Measurements from ENCODE around the gene PRPF8.

PRPF8 gene

DNA sequence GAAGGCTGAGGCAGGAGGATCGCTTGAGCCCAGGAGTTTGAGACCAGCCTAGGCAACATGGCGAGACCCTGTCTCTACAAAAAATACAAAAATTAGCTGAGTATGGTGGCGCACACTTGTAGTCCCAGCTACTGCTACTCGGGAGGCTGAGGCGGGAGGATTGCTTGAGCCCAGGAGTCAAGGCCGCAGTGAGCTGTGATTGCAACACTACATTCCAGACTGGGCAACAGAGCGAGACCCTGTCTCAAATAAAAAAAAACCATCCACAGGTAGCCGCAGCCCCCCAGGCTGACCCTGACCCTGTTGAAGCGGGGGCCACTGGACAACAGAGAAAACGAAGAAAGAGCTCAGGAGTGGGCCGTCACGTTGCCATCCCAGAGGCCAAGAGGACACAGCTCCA is 60.0 kb downstream of the PRPF8 start:
- no peak for DNase-seq

DNA sequence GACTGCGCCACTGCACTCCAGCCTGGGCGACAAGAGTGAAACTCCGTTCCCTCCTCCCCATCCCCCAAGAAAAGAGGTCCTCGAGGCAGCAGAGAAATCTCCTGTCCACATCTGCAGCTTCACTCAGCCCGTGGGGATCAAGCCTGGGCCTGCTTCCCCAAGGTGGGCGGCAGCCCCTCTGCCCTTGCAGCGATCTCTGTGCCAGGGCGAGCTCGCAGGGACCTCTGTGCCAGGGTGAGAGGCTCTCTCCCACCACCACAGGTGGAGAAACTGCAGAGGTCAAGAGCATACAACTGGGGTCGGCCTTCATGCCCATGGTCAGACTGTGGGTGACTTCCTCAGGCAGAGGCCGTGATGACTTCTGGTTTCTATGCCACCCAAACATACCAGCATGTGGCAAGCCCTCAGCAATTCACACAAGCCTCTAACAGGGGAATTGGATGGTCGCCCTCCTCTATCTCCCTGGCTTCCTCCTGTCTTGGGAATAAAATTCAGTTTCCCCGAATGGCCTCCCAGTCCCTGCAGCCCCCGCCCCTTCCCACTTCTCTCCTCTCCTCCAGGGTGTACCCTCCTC is 61.5 kb downstream of the PRPF8 start:
- no peak for DNase-seq

DNA sequence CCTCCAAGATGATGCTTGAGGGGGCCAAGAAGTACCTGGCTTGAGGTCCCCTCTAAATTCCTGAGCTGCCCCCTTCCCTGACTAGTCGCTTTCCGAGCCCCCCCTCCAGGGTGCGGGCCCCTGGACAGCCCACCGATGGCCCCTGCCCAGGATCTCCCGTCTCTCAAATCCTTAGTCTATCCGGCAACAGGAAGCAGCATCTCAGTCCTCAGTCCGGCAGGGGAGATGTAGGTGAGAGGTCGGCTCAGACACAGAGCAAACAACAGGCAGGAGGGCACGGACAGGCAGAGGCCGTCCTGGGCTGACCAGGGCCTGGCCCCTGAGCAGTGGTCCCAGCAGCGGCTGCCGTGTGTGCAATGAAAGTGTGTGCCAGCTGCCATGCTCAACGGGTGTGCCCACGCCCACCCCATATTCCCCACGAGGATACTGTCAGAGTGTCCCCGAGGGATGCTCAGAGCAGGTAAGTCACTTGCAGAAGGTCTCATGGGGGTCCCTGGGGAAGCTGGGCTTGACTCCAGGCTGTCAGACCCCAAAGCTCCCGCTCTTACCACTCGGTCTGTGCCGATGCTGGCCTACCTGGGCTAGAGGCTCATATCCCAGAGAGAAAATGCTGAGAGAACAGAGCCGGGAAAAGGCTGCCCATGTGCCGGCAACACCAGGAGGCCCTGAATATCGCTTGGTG is 63.3 kb downstream of the PRPF8 start:
- no peak for DNase-seq

DNA sequence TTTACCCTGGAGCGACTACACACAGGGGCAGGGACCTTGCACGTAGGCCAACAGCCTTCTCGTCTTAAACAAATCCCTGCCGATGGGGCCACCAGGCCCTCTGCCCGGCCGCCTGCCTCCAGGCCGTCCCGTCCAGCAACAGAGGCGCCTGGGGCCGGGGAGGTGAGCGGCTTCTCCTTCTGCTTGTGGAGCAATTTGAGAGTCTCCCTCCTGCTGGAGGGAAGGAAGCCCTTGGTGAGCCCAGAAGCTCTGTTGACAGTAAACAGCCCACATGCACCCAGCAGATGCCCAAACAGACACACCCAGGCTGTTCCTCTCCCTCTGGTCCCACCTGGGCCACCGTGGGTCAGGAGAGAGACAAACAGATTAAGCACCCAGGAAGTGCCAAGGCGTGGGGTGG is 64.2 kb downstream of the PRPF8 start:
- DNase-seq: no peak

DNA sequence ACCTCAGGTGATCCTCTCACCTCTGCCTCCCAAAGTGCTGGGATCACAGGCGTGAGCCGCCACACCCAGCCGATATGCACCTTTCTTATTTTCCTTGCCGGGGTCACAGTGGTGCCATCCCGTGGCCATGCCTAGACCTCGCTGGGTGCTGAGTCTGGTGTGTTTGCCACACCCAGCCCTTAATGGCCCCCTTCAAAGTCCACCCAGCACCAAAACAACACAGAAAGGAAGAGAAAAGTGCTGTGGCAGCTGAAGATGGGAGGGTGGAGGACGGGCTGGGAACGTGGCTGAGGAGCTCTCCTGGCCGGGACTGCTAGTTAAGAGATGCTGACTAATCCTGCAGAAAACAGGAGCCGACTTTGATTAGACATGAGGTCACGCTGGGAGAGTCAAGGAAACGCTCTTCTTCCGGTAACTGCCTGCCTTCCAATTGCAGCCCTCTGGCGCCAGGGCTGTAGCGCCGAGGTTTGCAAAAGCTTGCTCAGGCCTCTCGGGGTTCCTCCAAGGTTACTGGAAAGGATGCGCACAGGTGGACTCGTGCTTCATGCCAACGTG is 67.0 kb downstream of the PRPF8 start:
- no peak for DNase-seq

DNA sequence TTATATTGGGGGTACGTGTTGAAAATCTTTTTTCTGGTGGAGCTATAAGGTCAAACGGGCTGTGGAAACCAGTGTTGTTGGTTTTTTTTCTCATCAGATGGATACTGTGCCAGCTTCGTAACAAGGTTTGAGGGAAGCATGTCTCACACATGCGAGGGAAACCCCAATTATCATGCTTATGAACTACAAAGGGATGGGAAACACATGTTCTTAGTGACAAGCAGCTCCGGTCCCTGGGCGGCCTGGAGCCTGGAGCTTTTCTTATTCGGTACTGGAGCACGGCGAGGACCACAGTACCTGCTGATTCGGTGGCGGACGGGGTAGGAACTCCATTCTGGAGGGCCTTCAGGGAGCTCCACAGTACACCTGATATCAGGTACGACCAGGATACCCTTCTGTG is 68.6 kb downstream of the PRPF8 start:
- no peak for DNase-seq

DNA sequence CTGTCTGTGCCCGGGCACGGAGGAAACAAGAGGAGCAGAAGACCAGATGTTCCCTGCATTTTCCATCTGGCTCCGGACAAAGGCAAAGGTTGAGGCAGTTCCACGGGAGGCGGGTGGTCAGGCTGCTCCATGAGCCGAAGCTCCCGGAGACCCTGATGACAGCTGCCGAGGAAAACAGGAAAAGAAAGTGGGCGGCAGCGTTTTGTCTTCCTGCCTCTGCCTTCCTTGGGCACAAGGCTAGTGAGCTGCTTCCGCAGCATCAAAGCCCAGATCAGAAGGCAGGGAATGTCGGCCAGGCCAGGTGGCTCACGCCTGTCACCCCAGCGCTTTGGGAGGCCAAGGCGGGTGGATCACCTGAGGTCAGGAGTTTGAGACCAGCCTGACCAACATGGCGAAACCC is 72.3 kb downstream of the PRPF8 start:
- no peak for DNase-seq

DNA sequence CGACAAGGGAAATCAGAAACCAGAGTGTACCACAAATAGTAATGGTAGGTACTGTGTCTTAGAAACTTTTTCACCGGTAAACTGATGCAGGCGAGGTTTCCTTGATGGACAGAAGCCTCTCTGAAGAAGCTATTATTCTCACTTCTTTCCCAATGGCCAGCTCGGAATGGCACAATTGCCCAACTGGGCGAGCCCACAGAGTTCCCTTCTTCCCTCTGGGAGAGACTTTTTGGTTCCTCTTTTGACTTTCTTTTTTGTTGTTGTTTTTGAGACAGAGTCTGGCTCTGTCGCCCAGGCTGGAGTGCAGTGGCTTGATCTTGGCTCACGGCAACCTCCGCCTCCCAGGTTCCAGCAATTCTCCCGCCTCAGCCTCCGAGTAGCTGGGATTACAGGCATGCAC is 73.0 kb downstream of the PRPF8 start:
- DNase-seq: no peak

DNA sequence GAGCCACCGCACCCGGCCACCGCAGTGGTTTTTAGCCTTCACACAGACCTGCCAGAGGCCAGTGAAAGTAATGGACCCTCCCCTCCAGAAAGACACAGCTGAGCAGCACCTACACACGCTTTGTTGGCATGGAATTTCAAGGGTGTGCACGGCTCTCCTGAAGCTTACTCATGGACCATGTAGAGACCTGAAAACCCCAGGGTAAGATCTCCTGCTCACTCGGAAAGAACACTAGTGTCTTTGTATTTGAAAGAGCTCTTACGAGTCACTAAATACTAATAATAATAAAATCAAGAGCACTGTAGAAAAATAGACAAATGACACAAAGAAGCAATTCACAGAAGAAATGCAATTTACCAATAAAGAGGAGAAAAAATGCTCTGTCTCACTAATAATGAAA is 76.0 kb downstream of the PRPF8 start:
- no peak for DNase-seq

DNA sequence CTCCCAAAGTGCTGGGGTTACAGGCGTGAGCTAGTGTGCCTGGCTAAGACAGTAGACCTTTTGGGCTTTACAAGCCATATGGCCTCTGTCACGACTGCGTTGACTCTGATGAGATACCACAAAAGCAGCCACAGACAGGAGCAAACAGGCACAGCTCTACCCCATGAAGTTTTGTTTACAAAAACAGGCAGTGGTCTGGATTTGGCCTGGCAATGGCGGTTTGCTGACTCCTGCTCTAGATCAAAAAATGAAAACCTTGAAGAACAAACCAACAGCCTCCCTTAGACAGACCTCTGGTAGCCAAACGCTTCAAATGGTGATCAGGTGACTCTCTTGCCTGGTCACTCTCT is 76.7 kb downstream of the PRPF8 start:
- DNase-seq: no peak

DNA sequence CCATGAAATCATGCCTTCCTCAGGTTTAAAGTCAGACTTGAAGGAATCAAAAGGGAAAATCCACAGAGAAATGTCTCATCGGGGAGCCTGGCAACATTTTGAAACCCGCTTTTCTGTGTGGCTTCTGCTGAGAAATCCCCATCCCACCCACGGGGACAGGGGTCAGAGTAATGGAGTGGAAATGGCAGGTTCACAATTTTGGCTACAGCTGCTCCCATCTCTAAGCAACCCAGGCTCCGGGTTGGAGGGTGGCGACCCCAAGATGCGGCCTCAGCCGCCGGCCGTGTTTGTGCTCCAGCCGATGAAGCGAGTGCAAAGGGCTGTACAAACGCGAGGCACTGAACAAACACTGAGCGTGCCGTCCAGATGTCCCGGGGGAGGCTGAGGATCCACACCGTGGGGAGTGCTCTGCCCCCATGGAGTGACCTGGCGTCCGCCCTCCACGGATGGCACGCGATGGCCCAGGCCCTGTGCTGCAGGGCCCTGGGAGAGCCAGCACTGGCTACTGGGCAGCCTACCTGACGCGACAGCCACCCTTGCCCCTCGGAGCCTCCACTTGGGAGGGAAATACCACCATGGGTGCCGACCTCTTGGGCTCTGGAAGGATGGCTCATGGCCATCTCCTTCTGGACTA is 78.2 kb downstream of the PRPF8 start:
- peak in 1 of 2 donors; percentile 39 for DNase-seq

DNA sequence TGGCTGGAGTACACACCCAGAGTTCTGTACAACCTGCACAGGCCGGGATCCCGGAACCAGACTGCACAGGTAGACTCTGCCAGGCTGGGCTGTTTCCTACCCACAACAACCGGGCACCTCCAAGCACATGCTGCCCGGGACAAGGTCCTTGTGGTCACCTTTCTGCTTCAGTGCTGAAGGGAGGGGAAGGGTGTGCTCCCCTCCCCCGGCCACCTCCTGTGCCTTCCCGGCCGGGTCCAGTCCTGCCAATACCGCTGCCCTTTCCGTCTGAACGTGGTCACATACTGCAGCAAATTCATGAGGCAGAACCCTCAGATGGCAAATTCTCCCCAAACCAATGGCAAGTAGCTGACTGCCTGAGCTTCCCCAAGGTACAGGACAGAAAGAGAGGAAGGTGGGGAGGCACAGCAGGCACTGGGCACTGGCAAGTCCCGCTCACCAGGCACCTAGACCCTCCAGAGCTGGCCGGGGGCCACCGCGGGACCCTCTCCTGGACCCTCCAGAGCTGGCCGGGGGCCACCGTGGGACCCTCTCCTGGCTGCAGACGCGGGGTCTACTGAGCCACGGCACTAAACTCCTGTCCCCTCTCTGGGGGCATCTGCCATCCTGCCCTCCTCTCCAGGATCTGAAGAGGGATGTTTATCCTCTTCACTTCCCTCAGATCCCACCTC is 78.9 kb downstream of the PRPF8 start:
- DNase-seq: no peak

DNA sequence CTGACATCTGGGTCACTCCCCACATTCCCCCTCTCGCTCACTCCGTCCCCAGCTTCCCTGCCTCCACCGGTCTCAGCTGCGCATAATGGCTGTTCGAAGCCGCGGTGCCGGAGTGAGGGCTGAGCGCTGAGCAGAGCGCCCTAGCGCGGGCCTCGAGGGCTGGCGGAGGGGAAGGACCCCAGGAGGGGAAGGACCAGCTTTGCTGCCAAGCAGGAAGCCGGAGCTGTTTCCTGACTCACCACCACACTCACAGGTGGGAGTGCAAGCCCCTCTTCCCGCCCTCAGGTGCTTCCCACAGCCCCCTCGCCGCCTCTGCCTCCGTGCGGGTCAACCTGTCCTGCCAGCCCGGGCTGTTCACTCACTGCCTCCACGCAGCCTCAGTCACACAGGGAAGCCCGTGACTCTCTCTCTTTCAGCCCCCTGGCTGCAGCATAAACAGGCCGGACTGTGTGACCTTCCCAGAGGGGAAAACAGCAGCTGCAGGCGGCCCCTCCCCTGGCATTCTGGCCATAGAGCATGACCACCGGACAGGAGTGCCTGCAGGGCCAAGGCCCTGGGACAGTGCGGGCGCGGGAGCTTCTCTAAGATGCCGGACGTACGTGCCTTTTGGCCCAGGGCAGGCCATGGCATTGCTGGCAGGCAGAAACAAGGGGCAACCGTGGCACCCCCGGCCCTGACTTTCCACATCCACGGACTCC is 79.7 kb downstream of the PRPF8 start:
- no peak for DNase-seq

DNA sequence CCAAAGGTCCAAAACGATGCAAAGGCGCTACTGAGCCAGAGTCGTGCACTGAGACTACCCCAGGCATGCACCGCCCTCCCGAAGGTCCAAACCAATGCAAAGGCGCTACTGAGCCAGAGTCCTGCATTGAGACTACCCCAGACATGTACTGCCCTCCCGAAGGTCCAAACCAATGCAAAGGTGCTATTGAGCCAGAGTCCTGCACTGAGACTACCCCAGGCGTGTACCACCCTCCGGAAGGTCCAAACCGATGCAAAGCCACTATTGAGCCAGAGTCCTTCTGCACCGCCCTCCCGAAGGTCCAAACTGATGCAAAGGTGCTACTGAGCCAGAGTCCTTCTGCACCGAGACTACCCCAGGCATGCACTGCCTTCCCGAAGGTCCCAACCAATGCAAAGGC is 83.1 kb downstream of the PRPF8 start:
- DNase-seq: no peak
